Caco-2 (cell line): ENCODE data around the gene ZNF365. TPM values are rescaled to one million over a fixed set of nuclear protein-coding genes. Genes with fewer than 3 reads are reported as not detected.
"Not testable (repeated sequence)": the region's sequence is repeated elsewhere in the genome, so short reads cannot be mapped to it uniquely, and the experiment has no call there.

ENCODE experiments used
- BruUV-seq: library from RNA; stranded (reverse); fragments of 400-500 nt; replicated peaks from 2 replicates; lab custom pipeline; 2021; lab: Mats Ljungman, UMichigan
- CTCF ChIA-PET: fragments of 300-600 bp; sonication (Branson Sonifier 250); formaldehyde crosslinking; loops from one replicate; lab custom pipeline; 2022; ENCODE audit warnings: antibody characterized with exemption; lab: Charles Lee
- POLR2A ChIA-PET: fragments of 300-600 bp; sonication (Branson Sonifier 250); formaldehyde crosslinking; loops from one replicate; lab custom pipeline; 2022; ENCODE audit warnings: antibody characterized with exemption; lab: Charles Lee
- DNase-seq, 2 experiments: peaks; one replicate each; pipeline versions ENCODE4 v3.0.0 to v3.0.0-alpha.2; 2020 to 2022
- H3K27me3 ChIP-seq: replicated peaks from 2 replicates; pipeline ENCODE4 v1.6.0; 2011; ENCODE audit warnings: low read length; ENCODE audit not compliant: control insufficient read depth, insufficient read depth
- H3K36me3 ChIP-seq: 2 replicates; pipeline ENCODE4 v1.5.1; 2011; ENCODE audit warnings: low read length; ENCODE audit not compliant: control insufficient read depth, insufficient read depth
- H3K4me1 ChIP-seq: fragments of 250-450 bp; sonication (Bioruptor Pico); 2 replicates; pipeline ENCODE4 v1.5.1; 2020; ENCODE audit warnings: mild to moderate bottlenecking
- H3K4me3 ChIP-seq: 2 replicates; pipeline ENCODE4 v1.5.1; 2011; ENCODE audit warnings: low read depth, mild to moderate bottlenecking, control low read depth, low read length
- H3K9me3 ChIP-seq: fragments of 250-450 bp; sonication (Bioruptor Pico); 2 replicates; pipeline ENCODE4 v1.5.1; 2020; ENCODE audit warnings: mild to moderate bottlenecking, moderate library complexity
- H3K27ac Mint-ChIP-seq: one replicate; pipeline ENCODE4 v1.8.0; 2022; ENCODE audit warnings: mixed read lengths; ENCODE audit not compliant: unreplicated experiment
- H3K27me3 Mint-ChIP-seq: one replicate; pipeline ENCODE4 v1.8.0; 2022; ENCODE audit warnings: mixed read lengths; ENCODE audit not compliant: insufficient read depth, unreplicated experiment
- H3K36me3 Mint-ChIP-seq: one replicate; pipeline ENCODE4 v1.8.0; 2022; ENCODE audit warnings: mild to moderate bottlenecking, mixed read lengths; ENCODE audit not compliant: insufficient read depth, unreplicated experiment
- H3K4me1 Mint-ChIP-seq: one replicate; pipeline ENCODE4 v1.8.0; 2022; ENCODE audit warnings: low read depth, mixed read lengths; ENCODE audit not compliant: unreplicated experiment
- H3K4me3 Mint-ChIP-seq: one replicate; pipeline ENCODE4 v1.8.0; 2022; ENCODE audit warnings: mild to moderate bottlenecking, moderate library complexity, mixed read lengths; ENCODE audit not compliant: unreplicated experiment
- H3K9me3 Mint-ChIP-seq: one replicate; pipeline ENCODE4 v1.8.0; 2022; ENCODE audit warnings: mixed read lengths; ENCODE audit not compliant: unreplicated experiment
- intact Hi-C: fragments of 100-400 bp; cut with micrococcal nuclease; formaldehyde crosslinking; loops from one replicate; pipeline ENCODE4 v1.10.0; 2022; ENCODE audit not compliant: unreplicated experiment
- total RNA-seq: library from RNA; stranded (reverse); gene quantifications from 2 replicates; pipeline ENCODE4 v1.2.3, GENCODE V29; 2022
- TF ChIP-seq, protein P1 (sequence below), 2 experiments: fragments of 200-600 bp in 1 of 2; IDR thresholded peaks; 1 replicate in 1 of 2; 2 replicates in 1 of 2; pipeline versions ENCODE4 v1.5.1 to v1.8.0; 2011 to 2022; ENCODE audit warnings: antibody characterized with exemption in 1 of 2, control low read depth in 1 of 2, inconsistent platforms in 1 of 2, low read depth in 1 of 2, low read length in 1 of 2, mild to moderate bottlenecking in 1 of 2, moderate library complexity in 1 of 2; ENCODE audit not compliant: insufficient read depth in 1 of 2, severe bottlenecking in 1 of 2, unreplicated experiment in 1 of 2

Gene ZNF365
- total RNA-seq, 1 experiment from 2014 or later, result not detected

DNA sequence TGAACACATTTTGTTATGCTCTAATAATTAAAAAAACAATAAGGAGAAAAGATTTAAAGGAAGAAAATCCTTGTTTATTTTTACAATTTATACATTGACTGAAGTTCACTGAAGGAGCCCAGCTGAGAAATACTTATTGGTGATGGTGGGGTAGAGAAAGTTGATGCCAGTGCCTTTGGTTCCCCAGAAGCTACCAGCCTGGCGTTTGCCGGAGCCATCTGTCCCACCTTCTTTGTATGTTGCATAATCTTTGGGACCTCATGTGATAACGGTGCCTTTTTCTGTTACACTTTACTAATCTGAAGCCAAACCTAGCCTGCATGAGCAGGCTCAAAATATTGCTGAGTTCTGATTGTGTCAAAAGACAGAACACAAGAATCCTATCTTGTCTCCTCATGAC is 22.7 kb downstream of the ZNF365 start:
- Mint-ChIP-seq H3K36me3 (no peaks in the 10 kb centered on the region), H3K9me3 (no peaks in the 10 kb centered on the region), H3K4me3 (no peak overlapping the region), H3K4me1 (no peaks in the 10 kb centered on the region), H3K27me3 (peaks cover 20% of the 10 kb centered on the region), H3K27ac (no peak overlapping the region)
- Histone ChIP-seq H3K36me3 (no peaks in the 10 kb centered on the region), H3K27me3 (no peaks in the 10 kb centered on the region; the same call in 1 of the 2 replicates), H3K9me3 (no peaks in the 10 kb centered on the region), H3K4me1 (no peaks in the 10 kb centered on the region), H3K4me3 (no peak overlapping the region)
- CTCF ChIA-PET, result no interaction called here
- no TSS peak for BruUV-seq
- DNase-seq, result no peak
- TF ChIP-seq, protein P1, sequence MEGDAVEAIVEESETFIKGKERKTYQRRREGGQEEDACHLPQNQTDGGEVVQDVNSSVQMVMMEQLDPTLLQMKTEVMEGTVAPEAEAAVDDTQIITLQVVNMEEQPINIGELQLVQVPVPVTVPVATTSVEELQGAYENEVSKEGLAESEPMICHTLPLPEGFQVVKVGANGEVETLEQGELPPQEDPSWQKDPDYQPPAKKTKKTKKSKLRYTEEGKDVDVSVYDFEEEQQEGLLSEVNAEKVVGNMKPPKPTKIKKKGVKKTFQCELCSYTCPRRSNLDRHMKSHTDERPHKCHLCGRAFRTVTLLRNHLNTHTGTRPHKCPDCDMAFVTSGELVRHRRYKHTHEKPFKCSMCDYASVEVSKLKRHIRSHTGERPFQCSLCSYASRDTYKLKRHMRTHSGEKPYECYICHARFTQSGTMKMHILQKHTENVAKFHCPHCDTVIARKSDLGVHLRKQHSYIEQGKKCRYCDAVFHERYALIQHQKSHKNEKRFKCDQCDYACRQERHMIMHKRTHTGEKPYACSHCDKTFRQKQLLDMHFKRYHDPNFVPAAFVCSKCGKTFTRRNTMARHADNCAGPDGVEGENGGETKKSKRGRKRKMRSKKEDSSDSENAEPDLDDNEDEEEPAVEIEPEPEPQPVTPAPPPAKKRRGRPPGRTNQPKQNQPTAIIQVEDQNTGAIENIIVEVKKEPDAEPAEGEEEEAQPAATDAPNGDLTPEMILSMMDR (IDR thresholded peaks at IDR 0.05; ENCODE audit: insufficient read depth in 1 of 2, low read depth in 1 of 2, low read length in 1 of 2, severe bottlenecking in 1 of 2, unreplicated experiment in 1 of 2), result no peak
- intact Hi-C loops, result no loop called here
- POLR2A ChIA-PET, result no interaction called here

DNA sequence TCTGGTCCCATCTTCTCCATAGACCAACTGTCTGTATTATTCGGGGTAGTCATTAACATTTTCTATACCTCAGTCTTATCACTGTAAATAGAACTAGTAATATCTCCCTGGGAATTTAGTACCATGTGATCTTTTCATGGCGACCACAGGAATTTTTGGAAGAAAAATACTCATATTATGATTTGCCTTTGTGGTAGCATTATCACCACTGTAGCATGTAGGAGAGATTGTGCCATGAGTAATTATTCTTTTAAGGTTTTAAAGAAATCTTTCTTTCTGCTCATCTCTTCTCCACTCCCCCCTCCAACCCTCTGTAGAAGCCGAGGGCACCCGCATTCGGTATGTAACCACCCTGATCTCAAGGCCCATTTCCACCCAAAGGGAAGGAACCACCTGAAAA is 25.0 kb downstream of the ZNF365 start:
- Mint-ChIP-seq H3K27me3 (peaks cover 17% of the 10 kb centered on the region), H3K9me3 (no peaks in the 10 kb centered on the region), H3K36me3 (no peaks in the 10 kb centered on the region), H3K4me3 (no peak overlapping the region), H3K4me1 (no peaks in the 10 kb centered on the region), H3K27ac (no peak overlapping the region)
- H3K27me3 ChIP-seq, result no peaks in the 10 kb centered on the region; the same call in 1 of the 2 replicates
- TF ChIP-seq, protein P1 (IDR thresholded peaks at IDR 0.05; ENCODE audit: insufficient read depth in 1 of 2, low read depth in 1 of 2, low read length in 1 of 2, severe bottlenecking in 1 of 2, unreplicated experiment in 1 of 2), result no peak
- H3K9me3 ChIP-seq, result 0 out of 2 replicates have a peak, but pooled peaks cover 6% of the 10 kb centered on the region
- no peak for DNase-seq
- no TSS peak for BruUV-seq
- intact Hi-C loops, result no loop called here
- no peak overlapping the region for H3K4me3 ChIP-seq
- ChIA-PET CTCF (no interaction called here), POLR2A (no interaction called here)
- H3K36me3 ChIP-seq, result no peaks in the 10 kb centered on the region
- H3K4me1 ChIP-seq, result no peaks in the 10 kb centered on the region

GRCh38 chr10:62402508-62402907 is 28.3 kb downstream of the ZNF365 start:
- peaks cover 12% of the 10 kb centered on the region for H3K9me3 ChIP-seq
- DNase-seq, result no peak
- Mint-ChIP-seq H3K27me3 (peaks cover 13% of the 10 kb centered on the region), H3K36me3 (no peaks in the 10 kb centered on the region), H3K4me1 (no peaks in the 10 kb centered on the region), H3K4me3 (no peak overlapping the region), H3K27ac (no peak overlapping the region), H3K9me3 (peaks cover 6% of the 10 kb centered on the region)
- POLR2A ChIA-PET, result no interaction called here
- H3K4me1 ChIP-seq, result no peaks in the 10 kb centered on the region
- H3K36me3 ChIP-seq, result no peaks in the 10 kb centered on the region
- no peaks in the 10 kb centered on the region for H3K27me3 ChIP-seq
- intact Hi-C loops, result no loop called here
- no TSS peak for BruUV-seq
- H3K4me3 ChIP-seq, result no peak overlapping the region
- CTCF ChIA-PET, result no interaction called here
- TF ChIP-seq, protein P1 (IDR thresholded peaks at IDR 0.05; ENCODE audit: insufficient read depth in 1 of 2, low read depth in 1 of 2, low read length in 1 of 2, severe bottlenecking in 1 of 2, unreplicated experiment in 1 of 2), result no peak

DNA sequence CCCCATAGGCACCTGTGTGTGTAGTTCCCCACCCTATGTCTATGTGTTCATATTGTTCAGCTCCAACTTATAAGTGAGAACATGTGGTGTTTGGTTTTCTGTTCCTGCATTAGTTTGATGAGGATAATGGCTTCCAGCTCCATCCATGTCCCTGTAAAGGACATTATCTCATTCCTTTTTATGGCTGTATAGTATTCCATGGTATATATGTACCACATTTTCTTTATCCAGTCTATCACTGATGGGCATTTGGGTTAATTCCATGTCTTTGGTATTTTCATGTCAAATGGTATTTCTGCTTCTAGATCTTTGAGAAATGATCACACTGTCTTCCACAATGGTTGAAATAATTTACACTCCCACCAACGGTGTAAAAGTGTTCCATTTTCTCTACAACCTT is 36.4 kb downstream of the ZNF365 start:
- intact Hi-C loops, H3K36me3 Mint-ChIP-seq, H3K4me3 Mint-ChIP-seq, DNase-seq, H3K4me1 Mint-ChIP-seq, H3K27ac Mint-ChIP-seq, BruUV-seq, CTCF ChIA-PET, POLR2A ChIA-PET, H3K27me3 ChIP-seq, H3K4me3 ChIP-seq, H3K4me1 ChIP-seq, H3K36me3 ChIP-seq: not testable (repeated sequence)
- H3K9me3 ChIP-seq, result peaks cover 15% of the 10 kb centered on the region
- H3K27me3 Mint-ChIP-seq, result peaks cover 13% of the 10 kb centered on the region
- peaks cover 38% of the 10 kb centered on the region for H3K9me3 Mint-ChIP-seq

- H3K4me3 Mint-ChIP-seq, H3K4me1 ChIP-seq, DNase-seq, H3K27ac Mint-ChIP-seq, H3K27me3 ChIP-seq, H3K4me1 Mint-ChIP-seq, H3K4me3 ChIP-seq, H3K36me3 ChIP-seq, intact Hi-C loops, BruUV-seq, H3K36me3 Mint-ChIP-seq, CTCF ChIA-PET, POLR2A ChIA-PET: not testable (repeated sequence)
- peaks cover 17% of the 10 kb centered on the region for H3K27me3 Mint-ChIP-seq
- peaks cover 38% of the 10 kb centered on the region for H3K9me3 Mint-ChIP-seq
- peaks cover 15% of the 10 kb centered on the region for H3K9me3 ChIP-seq
These were observed 36.8 kb downstream of the ZNF365 start for GRCh38 chr10:62410934-62411333.
